NCI-H2029 (cell line): ENCODE results near the gene FLOT2.
"Not testable (repeated sequence)": the region's sequence is repeated elsewhere in the genome, so short reads cannot be mapped to it uniquely, and the experiment has no call there.

Experiments
- DNase-seq: peaks from one replicate; lab custom pipeline; 2025; lab: John Stamatoyannopoulos, UW

Gene FLOT2

GRCh38 chr17:28843816-28844148, 53.8 kb downstream of the FLOT2 start:
- DNase-seq = no peak

- DNase-seq = peak; percentile 69
These were observed 55.1 kb downstream of the FLOT2 start, which contains the start of gene FAM222B for GRCh38 chr17:28842282-28843012. FAM222B (minus strand) TSS chr17:28842790; CDS start chr17:28766667, 76,123 bp downstream.

GRCh38 chr17:28841901-28842281, 55.6 kb downstream of the FLOT2 start:
- DNase-seq = peak; percentile 13

GRCh38 chr17:28839221-28839620, 58.3 kb downstream of the FLOT2 start:
- DNase-seq = no peak

- not testable (repeated sequence) for DNase-seq
These were observed 61.0 kb downstream of the FLOT2 start for GRCh38 chr17:28836541-28836940.

GRCh38 chr17:28834420-28834819, 63.1 kb downstream of the FLOT2 start:
- DNase-seq = no peak
